Dedifferentiated amniotic fluid mesenchymal stem cell (primary cell): ENCODE data around the gene TBC1D2.
"Not testable (repeated sequence)": the region's sequence is repeated elsewhere in the genome, so short reads cannot be mapped to it uniquely, and the experiment has no call there.

ENCODE experiments used
- DNase-seq: peaks from one replicate; pipeline ENCODE4 v3.0.0-alpha.2; 2016; ENCODE audit errors: extremely low spot score

TBC1D2 gene, protein sequence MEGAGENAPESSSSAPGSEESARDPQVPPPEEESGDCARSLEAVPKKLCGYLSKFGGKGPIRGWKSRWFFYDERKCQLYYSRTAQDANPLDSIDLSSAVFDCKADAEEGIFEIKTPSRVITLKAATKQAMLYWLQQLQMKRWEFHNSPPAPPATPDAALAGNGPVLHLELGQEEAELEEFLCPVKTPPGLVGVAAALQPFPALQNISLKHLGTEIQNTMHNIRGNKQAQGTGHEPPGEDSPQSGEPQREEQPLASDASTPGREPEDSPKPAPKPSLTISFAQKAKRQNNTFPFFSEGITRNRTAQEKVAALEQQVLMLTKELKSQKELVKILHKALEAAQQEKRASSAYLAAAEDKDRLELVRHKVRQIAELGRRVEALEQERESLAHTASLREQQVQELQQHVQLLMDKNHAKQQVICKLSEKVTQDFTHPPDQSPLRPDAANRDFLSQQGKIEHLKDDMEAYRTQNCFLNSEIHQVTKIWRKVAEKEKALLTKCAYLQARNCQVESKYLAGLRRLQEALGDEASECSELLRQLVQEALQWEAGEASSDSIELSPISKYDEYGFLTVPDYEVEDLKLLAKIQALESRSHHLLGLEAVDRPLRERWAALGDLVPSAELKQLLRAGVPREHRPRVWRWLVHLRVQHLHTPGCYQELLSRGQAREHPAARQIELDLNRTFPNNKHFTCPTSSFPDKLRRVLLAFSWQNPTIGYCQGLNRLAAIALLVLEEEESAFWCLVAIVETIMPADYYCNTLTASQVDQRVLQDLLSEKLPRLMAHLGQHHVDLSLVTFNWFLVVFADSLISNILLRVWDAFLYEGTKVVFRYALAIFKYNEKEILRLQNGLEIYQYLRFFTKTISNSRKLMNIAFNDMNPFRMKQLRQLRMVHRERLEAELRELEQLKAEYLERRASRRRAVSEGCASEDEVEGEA

DNA sequence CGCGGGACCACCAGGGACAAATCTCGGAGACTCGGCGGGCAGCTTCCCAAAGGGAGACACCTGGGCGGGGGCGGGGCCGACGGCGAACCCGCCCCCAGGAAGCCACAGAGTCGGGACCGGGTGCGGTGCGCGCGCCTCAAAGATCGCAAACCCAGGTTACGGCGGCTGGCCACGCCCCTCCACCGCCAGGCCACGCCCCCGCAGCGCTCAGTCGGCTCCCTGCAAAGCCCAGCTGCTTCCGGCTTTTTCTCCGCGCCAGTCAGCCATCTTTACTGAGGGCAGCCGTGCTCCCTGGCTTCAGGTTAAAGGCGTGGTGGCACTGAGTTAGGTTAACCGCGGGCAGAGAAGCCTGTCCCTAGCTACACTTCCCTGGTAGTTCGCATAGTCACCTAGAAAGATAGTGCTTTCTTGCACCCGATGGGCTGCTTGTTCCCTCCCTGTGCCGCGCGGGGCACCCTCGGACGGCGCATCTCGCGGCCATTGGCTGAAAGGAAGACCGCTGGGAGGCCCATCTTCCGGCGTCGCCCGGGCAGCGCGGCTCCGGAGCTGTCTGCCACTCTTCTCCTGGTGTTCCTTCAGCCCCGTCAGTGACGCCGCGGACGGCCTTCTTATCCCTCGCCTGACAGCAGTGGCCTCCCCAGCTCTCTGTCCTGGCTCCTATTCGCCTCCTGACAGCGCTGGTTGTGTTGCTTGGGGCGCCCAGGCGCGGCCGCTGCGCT is at the start of gene TBC1D2:
TSS of gene TBC1D2 (minus strand) at position 72 of the 719 bp plus-strand sequence. CDS start 108 bp downstream, outside the sequence.
- DNase-seq = peak; percentile 91

DNA sequence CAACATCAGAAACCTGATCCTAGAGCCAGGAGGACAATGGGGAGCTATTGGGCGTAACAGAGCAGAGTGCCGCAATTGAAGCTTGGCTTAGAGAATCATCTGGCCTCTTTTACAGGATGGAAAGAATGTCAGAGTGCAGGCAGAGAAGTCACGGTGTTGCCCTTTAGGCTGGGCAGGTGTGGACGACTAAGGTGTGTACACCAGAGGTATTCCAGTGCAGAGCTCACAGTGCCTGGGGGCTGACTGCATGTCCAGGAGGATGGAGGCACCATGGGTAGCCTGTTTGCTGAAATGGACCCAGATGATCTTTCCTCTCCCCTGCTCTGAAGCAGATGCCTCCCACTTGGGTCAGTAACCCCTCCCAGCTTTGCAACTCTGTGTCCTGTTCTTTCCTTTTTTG is 48.9 kb upstream of the TBC1D2 start:
- no peak for DNase-seq

DNA sequence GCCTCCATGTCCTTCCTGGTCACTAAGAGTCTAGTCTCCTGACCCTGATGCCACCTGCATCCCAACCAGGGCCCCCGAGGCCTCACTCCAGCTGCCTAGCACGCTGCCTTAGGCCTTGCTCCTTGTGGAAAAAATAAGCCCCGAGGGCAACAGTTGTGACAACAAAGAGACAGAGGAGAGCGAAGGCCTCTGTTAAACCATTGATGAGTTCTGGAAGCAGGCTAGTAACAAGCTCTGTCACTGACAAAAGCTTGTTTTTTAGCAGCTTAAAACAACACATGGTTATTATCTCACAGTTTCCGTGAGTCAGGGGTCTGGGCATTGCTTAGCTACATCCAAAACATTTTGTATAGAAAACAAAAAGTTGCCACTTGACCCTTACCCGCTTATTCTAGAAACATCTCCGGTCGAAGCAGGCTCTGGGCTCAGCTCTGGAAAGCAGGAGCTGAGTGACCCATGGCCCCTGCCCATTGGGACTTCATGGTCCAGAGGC is 48.2 kb upstream of the TBC1D2 start:
- DNase-seq = no peak

DNA sequence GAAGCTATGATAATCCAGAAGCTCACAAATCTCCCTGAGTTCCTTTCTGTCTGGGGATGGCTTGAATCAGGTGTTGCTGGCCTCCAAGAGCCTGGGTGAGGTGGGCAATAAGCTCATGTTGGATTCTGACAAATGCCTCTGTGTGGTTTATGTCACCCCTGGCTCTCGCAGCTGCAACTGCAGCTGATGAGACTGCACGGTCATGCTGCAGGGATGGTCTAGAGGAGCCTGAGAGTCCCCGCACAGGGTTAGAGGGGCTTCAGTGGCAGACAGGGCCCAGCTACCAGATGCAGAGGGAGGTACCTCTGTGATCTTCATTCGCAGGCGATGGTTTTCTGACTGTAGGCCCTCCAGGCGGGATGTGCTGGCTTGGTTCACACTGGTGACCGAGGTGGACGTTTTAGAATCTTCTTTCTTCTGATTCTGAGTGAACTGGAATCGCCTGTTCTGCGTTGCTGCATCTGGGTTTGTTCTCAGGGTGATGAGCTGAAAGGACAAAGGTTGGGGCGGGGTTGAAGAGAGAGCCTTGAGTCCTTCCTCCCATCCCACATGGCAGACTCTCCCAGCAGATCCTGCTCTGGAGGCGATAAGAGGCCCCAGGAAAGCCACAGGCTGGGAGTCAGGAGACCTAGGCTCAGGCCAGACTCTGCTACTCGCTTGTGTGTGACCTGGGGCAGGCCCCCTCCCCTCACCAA is 47.6 kb upstream of the TBC1D2 start:
- DNase-seq = no peak

DNA sequence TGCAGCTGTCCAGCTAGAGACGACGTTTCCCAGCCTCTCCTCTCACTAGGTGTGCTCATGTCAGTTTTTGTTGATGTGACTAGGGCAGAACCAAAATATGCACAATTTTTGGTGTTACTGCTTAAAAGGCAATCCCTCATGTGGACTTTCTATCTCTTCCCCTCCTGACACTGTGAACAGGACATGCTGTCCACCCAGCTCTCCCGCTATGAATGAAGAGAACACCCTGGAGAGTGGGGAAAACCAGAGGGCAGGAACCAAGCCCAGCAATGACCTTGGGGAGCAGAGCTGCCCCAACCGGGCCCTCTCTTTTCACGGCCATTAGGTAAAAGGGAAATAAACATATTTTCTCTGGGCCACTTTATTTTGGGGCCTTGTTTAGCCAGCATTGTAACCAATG is 46.7 kb upstream of the TBC1D2 start:
- no peak for DNase-seq

DNA sequence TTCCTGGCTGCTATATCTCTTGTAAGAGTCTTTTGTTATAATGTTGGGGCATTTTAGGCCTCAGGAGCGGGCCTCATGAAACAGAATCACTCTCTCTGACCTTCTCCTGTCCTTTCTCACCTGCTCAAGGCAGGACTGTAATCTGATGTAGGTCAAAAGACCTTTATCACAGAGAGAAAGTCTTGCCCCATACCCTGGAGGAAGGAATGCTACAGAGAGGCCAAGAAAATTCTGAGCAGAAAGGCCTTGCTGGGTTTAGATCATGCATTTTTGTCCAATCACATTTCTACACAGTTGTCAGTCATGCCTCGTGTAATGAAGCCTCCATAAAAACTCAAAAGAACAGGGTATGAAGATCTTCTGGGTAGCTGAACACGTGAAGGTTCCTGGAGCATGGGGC is 45.2 kb upstream of the TBC1D2 start:
- no peak for DNase-seq

DNA sequence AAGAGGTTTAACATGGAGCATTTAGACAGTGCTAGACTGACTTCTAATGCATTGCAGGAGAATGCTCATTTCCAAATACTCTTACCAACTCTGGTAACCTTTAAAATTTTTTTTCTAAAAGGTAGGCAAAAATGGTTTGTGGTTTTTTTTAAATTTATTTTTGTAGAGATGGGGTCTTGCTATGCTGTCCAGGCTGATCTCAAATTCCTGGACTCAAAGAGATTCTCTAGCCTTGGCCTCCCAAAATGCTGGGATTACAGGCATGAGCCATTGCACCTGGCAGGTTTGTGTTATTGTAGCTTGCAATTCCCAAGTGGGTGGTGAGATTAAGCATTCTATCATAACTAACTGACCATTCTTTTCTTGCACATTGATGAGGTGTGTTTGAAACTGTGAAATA is 43.0 kb upstream of the TBC1D2 start:
- no peak for DNase-seq

DNA sequence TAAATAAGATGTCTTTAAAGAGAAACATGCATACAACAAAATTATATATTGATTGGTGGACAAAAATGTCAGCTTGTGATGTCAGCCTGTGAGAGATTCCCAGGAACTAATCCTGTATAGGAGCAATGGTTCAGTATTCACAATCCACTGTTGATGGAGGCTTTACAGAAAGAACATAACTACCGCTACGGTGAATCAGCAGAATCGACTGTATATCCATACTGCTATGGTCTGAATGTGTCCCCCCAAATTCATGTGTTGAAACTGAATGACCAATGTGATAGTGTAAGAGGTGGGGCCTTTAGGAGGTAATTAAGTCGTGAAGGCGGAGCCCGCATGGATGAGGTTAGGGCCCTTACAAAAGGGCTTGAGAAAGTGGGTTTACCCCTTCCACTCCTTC is 40.4 kb upstream of the TBC1D2 start:
- no peak for DNase-seq

DNA sequence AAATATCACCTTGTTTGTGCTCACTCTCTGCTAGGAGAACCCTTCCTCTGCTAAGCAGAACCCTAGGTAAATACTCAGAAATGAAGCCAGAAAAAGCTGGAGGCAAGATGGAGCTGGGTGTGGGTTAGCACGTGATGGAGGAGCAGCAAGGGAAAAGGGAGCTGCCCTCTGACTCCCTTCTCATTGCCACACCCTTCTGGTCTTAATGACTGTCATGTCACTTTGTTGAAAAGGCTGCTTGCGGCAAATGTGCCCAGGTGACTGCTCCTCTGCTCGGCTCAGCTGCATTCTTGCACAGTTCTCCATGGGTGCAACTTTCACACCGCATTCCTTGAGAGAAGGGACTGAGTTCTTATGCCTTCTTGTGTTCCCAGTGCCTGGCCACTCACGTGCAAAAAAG is 36.4 kb upstream of the TBC1D2 start:
- no peak for DNase-seq

DNA sequence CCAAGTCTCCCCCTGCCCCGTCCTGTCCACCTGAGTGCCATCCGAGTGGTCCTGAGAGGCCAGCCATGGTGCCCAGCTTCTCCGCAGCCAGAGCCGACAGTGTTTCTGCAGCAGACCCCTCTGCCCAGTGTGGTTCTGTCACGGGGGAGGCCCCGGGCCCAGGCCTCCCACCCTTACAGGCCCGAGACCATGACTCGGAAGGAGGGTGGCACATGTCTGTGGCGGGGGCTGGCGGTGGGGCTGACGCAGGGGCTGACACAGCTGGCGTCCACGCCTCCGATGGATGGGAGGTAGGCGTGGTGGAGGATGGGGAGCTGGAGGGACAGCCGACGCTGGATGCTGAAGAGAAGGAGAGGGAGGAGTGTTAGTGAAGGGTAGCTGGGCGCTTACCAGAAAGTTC is 35.0 kb upstream of the TBC1D2 start:
- no peak for DNase-seq

DNA sequence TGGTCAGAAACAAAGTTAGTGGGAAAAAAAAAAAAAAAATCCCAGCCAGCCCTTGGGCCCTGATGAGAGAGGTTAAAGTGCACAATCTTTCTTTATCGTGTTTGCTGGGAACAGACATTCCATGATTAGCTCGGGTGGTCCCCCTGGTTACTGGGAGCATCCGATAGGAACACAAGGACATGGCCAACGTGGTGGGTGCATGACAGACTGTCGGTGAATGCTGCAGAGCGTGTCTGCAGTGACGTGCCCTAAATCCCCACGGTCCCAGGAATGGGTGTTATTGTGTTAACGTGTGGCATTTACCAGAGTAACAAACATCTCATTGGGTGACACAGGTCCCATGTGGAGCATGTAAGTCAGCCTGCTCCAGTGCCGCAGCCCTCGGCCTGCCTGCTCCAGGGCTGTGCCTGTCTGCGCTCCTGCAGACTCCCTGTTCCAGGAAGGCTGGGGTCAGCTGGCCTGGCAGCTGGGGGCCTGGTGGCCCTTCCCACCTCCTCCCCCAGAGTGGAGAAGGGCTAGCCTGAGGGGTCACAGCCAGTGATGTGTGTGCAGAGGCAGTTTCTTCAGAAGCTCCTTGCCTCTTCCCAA is 34.3 kb upstream of the TBC1D2 start:
- no peak for DNase-seq

DNA sequence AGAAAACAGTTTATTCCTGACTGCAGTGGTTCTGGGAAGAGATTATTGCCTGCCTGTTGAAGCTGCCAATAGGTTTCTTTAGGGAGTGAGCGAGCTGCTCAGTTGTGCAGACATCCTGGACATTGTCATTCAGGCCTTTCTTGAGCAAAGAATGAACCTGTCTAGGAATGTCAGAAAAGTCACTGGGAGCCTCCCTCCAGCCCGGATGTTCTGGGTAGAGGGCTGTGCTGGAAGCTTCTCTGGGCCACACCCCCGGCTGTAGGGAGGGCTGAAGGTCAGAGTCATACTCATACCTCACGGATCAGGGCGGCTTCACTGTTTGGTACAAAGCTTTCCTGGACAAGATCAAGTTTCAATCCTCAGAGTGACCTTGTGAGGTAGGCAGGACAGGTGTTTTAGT is 33.4 kb upstream of the TBC1D2 start:
- DNase-seq = no peak

DNA sequence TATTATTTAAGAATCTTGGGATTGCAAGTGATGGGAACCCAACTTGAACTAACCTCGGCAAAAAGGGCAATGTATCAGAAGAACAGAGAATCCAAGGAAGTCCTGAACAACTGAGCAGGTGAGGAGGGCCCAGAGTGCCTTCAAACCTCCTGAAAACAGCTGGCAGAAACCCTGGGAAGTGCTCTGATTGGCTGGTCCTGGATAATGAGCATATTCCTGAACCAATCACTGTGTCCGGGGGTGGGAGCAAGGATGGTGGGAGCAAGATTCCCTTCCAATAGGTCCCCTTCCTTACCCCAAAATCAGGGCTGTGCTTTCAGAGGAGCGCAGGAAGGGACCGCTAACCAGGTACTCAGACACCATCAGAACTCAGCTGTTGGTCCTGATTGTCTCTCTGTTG is 31.9 kb upstream of the TBC1D2 start:
- DNase-seq = no peak

DNA sequence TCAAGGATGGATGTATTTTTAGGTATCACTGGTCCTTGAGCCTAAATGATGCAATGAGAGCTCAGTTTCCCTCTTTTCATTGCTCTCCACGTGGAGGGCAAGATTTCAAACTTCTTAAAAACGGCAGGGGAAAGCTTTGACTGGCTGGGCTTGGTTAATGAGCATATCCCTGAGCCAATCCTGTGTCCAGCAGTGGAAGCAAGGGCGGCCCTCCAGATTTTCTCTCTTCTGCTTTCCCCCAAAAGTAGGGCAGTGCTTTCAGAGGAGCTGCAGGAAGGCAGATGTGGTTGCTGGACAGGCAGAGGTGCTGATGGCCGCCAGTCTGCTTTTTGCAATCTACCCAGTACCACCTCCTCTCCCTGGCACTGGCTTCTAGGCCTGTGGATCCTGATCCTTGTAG is 30.0 kb upstream of the TBC1D2 start:
- DNase-seq = no peak

DNA sequence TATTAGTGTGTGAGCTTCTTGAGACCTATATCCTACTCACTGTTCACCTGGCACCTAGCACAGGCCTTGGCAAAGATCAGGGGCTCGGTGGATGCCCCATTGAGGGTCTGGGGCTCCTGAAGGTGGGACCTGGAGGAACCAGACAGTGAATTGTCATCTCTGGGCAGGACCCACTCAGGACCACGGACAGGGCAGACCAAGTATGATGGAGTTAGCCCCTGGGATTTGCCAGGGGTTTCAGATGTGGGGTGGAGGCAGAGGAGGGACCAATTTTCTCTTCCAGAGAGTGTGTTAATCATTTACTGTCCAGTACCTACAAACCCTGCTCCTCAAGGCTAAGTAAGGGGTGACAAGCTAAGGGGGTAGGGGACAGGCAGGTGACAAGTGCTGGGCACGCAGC is 29.3 kb upstream of the TBC1D2 start:
- DNase-seq = no peak

DNA sequence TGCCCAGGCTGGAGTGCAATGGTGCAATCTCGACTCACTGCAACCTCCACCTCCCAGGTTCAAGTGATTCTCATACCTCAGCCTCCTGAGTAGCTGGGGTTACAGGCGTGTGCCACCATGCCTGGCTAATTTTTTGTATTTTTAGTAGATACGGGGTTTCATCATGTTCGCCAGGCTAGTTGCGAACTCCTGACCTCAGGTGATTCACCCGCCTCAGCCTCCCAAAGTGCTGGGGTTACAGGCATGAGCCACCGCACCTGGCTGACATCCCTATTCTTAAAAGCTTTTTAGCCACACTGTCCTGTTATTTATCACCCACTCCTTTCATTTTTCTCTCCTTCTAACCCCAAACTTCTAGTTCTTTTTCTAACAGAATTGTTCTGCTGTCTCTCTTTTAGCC is 27.7 kb upstream of the TBC1D2 start:
- not testable (repeated sequence) for DNase-seq

DNA sequence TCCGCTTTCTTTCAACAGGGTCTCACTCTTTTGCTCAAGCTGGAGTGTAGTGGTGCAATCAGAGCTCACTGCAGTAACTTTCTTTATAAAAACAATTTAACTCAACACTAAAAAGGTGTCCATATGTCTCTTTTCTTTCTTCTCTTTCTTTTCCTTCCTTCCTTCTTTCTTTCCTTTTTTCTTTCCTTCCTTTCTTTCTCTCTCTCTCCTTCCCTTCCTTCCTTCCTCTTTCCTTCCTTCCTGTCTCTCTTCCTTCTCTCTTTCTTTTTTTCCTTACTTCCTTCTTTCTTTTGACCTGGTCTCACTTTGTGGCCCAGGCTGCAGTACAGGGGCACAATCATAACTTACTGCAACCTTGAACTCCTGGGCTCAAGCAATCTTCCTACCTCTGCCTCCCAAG is 25.8 kb upstream of the TBC1D2 start:
- no peak for DNase-seq

DNA sequence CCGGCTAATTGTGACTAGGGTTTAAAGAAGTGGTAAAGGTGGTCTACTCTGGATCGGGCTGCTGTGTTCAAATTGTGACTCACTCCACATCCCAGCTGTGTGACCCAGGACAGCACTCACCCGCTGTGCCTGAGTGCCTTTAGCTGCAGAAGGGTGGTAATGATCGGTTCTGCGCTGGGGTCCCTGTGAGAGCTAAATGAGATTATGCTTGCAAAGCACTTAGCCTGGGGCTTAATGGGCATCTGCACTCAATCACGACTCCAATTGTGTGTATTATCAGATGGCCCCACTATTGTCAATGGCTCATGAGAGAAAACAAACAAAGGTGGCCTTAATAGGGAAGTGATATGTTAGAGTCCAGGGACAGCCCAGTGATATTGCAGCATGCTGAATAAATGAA is 25.1 kb upstream of the TBC1D2 start:
- no peak for DNase-seq

DNA sequence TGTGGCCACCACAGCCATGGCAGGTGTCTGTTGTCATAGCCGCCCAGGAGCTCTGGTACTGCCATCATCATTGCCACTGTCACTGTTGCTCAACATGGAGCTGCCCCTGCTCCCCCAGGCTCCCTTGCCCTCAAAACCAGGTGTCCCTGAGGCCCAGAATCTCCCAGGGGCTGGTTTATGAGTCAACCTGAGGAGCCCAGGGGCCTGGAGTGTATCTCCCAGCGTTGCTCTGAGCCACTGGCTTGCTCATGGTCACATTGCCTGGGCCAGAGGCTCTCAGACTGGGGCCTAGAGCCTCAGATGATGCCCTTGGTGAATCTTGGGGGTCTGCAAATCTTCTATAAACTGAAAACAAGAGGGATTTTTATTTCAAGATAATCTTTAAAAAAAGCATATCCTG is 24.7 kb upstream of the TBC1D2 start:
- no peak for DNase-seq

DNA sequence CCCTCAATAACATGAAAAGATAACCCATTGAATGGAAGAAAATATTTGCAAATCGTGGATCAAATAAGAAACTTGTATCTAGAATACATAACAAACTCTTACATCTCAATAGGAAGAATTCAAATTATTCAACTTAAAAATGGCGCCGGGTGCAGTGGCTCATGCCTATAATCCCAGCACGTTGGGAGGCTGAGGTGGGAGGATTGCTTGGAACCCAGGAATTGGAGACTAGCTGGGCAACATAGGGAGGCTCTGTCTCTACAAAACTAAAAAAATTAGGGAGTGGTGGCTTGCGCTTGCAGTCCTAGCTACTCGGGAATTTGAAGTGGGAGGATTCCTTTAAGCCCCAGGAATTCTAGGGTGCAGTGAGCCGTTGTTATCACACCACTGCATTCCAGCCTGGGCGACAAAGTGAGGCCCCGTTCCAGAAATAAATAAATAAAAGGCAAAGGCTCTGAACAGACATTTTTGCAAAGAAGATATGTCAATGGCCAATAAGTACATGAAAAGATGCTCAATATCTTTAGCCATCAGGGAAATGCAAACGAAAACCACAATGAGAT is 21.5 kb upstream of the TBC1D2 start:
- DNase-seq = no peak

DNA sequence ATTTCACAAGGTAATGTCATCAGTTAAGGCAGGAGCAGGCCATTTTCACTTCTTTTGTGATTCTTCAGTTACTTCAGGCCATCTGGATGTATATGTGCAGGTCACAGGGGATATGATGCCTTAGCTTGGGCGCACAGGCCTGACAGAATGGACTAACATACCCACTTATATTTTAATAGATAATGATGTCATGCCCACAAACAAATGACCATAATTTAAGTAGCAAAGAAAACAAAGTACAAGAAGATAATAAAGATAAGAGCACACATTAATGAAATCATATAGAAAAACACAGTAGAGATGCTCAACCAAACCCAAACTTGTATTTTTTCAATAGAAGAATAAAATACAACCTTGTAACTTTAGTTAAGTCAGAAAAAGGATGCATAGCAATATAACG is 19.7 kb upstream of the TBC1D2 start:
- no peak for DNase-seq
